GM12878 (cell line): ENCODE results near the gene GNAQ. TPM values are rescaled to one million over a fixed set of nuclear protein-coding genes. Genes with fewer than 3 reads are reported as not detected.

Source experiments
- ATAC-seq: fragments of 200-7000 bp; cut with Tn5 transposase; 3 replicates; pipeline ENCODE4 v1.9.1; 2020; ENCODE audit warnings: mild to moderate bottlenecking, moderate library complexity
- BruUV-seq: library from RNA; stranded (reverse); fragments of 400-500 nt; replicated peaks from 2 replicates; lab custom pipeline; 2021; lab: Mats Ljungman, UMichigan
- CTCF ChIA-PET: fragments of 300-600 bp; sonication (Branson Sonifier 250); formaldehyde crosslinking; extraction: SDS; loops from one replicate; lab custom pipeline; 2021; ENCODE audit warnings: inconsistent platforms; lab: Yijun Ruan, JAX
- POLR2A ChIA-PET: fragments of 350-600 bp; formaldehyde crosslinking; extraction: SDS; loops from one replicate; lab custom pipeline; 2021; ENCODE audit warnings: inconsistent platforms; lab: Charles Lee
- RAD21 ChIA-PET: fragments of 300-600 bp; sonication (Branson Sonifier 250); formaldehyde crosslinking; loops from one replicate; lab custom pipeline; 2023; ENCODE audit warnings: antibody characterized with exemption; ENCODE audit not compliant: unreplicated experiment; lab: Charles Lee
- SMC1A ChIA-PET: fragments of 300-600 bp; sonication (Branson Sonifier 250); formaldehyde crosslinking; loops from one replicate; lab custom pipeline; 2023; ENCODE audit not compliant: unreplicated experiment, uncharacterized antibody; lab: Charles Lee
- DNase-seq: peaks from one replicate; pipeline ENCODE4 v3.0.0-alpha.2; 2011; ENCODE audit warnings: low read depth, low spot score
- FAIRE-seq: peaks from 3 replicates; lab custom pipeline; 2011; peaks lifted over from hg19 to GRCh38; lab: Jason Lieb, UNC
- H2AFZ ChIP-seq: 2 replicates; pipeline ENCODE4 v1.6.0; 2011; ENCODE audit warnings: low read depth, low read length, control low read depth; ENCODE audit not compliant: control insufficient read depth
- H3K27ac ChIP-seq: 2 replicates; pipeline ENCODE4 v1.5.1; 2011; ENCODE audit warnings: control low read depth; ENCODE audit not compliant: control insufficient read depth, insufficient read depth
- H3K27me3 ChIP-seq, 2 experiments: replicated peaks in 1 of 2; 2 replicates each; pipeline versions ENCODE4 v1.6.0 to v1.6.1; 2011; ENCODE audit warnings: low read length in 1 of 2; ENCODE audit not compliant: control insufficient read depth in 2 of 2, insufficient read depth in 2 of 2
- H3K36me3 ChIP-seq, 2 experiments: 2 replicates each; pipeline ENCODE4 v1.5.1; 2011; ENCODE audit warnings: low read length in 1 of 2; ENCODE audit not compliant: control insufficient read depth in 2 of 2, insufficient read depth in 2 of 2
- H3K4me1 ChIP-seq: 2 replicates; pipeline ENCODE4 v1.6.1; 2011; ENCODE audit warnings: mild to moderate bottlenecking, low read length, moderate library complexity, mixed read lengths; ENCODE audit not compliant: control insufficient read depth, insufficient read depth
- H3K4me2 ChIP-seq: 2 replicates; pipeline ENCODE4 v1.6.0; 2011; ENCODE audit warnings: control low read depth; ENCODE audit not compliant: control insufficient read depth, insufficient read depth
- H3K4me3 ChIP-seq: fragments of 200-600 bp; sonication (generic); 2 replicates; pipeline ENCODE4 v1.5.1; 2016
- H3K79me2 ChIP-seq: 2 replicates; pipeline ENCODE4 v1.6.0; 2011; ENCODE audit warnings: low read length; ENCODE audit not compliant: control insufficient read depth, insufficient read depth
- H3K9ac ChIP-seq: 2 replicates; pipeline ENCODE4 v1.8.0; 2011; ENCODE audit warnings: low read length, control low read depth, mixed read lengths; ENCODE audit not compliant: control insufficient read depth, insufficient read depth
- H3K9me3 ChIP-seq: replicated peaks from 3 replicates; pipeline ENCODE4 v1.5.1; 2011; ENCODE audit warnings: mild to moderate bottlenecking, low read length; ENCODE audit not compliant: control insufficient read depth, insufficient read depth
- H4K20me1 ChIP-seq: 2 replicates; pipeline ENCODE4 v1.6.0; 2011; ENCODE audit not compliant: control insufficient read depth, insufficient read depth
- ASH2L ChIP-seq: fragments of 300-600, 200-600 bp; sonication (generic); IDR thresholded peaks from 2 replicates; pipeline ENCODE4 v1.6.1; 2017; ENCODE audit warnings: low read depth, mild to moderate bottlenecking, borderline replicate concordance
- BRCA1 ChIP-seq: IDR thresholded peaks from 2 replicates; pipeline ENCODE4 v1.6.1; 2011; ENCODE audit warnings: low read depth, low read length, improper control_type of control experiment
- HCFC1 ChIP-seq: fragments of 150-350 bp; IDR thresholded peaks from 2 replicates; pipeline ENCODE4 v1.6.1; 2014; ENCODE audit warnings: low read length
- LARP7 ChIP-seq: fragments of 450-650 bp; IDR thresholded peaks from 2 replicates; pipeline ENCODE4 v1.6.1; 2017; ENCODE audit warnings: mild to moderate bottlenecking
- MYB ChIP-seq: fragments of 150-350 bp; IDR thresholded peaks from 2 replicates; pipeline ENCODE4 v1.6.1; 2014; ENCODE audit warnings: mild to moderate bottlenecking, low read depth, low read length, borderline replicate concordance
- RAD51 ChIP-seq: fragments of 450-650 bp; IDR thresholded peaks from 2 replicates; pipeline ENCODE4 v1.6.1; 2016; ENCODE audit warnings: moderate library complexity, mild to moderate bottlenecking, inconsistent platforms
- RELA ChIP-seq: fragments of 450-650 bp; IDR thresholded peaks from 2 replicates; pipeline ENCODE4 v1.8.0; 2014; ENCODE audit warnings: borderline replicate concordance; ENCODE audit not compliant: partially characterized antibody
- SRF ChIP-seq, 2 experiments: IDR thresholded peaks; 2 replicates each; pipeline ENCODE4 v1.6.1; 2011; ENCODE audit warnings: low read depth in 2 of 2, low read length in 2 of 2, mild to moderate bottlenecking in 1 of 2, moderate library complexity in 1 of 2
- ZNF207 ChIP-seq: fragments of 450-650 bp; IDR thresholded peaks from 2 replicates; pipeline ENCODE4 v1.6.1; 2014; ENCODE audit warnings: antibody characterized with exemption, mild to moderate bottlenecking, borderline replicate concordance
- WGBS: methylation state at CpG from one replicate; pipeline ENCODE4 v1.1.6; 2016; ENCODE audit warnings: low lambda C conversion rate; ENCODE audit not compliant: insufficient replicate concordance, insufficient coverage; ENCODE audit errors: missing lambda C conversion rate; 5-methylcytosine and 5-hydroxymethylcytosine counted together
- in situ Hi-C: fragments of 300-500 bp; cut with MboI; formaldehyde crosslinking; loops from 9 replicates; pipeline ENCODE4 v1.14.3; 2018; ENCODE audit warnings: mixed read lengths
- intact Hi-C: fragments of 100-400 bp; cut with micrococcal nuclease; formaldehyde crosslinking; loops from one replicate; pipeline ENCODE4 v1.14.2; 2022; ENCODE audit not compliant: unreplicated experiment
- polyA plus RNA-seq, 11 experiments: library from polyadenylated mRNA; depleted of rRNA in 4 of 11; unstranded in 6 of 11; stranded (reverse) in 5 of 11; fragments of >200 nt; fragmentation: Nextera tagmentation in 4 of 11; fragmentation: Illumina TruSeq in 1 of 11; extraction: Ambion mirVana in 4 of 11; extraction: Trizol in 1 of 11; gene quantifications; 1 replicate in 1 of 11; 2 replicates in 10 of 11; pipeline versions ENCODE4 v1.2.1 to v1.2.3, GENCODE V29; 2011 to 2016; ENCODE audit warnings: inconsistent platforms in 2 of 11, missing spikeins in 2 of 11, low read depth in 1 of 11
- total RNA-seq, 4 experiments: library from RNA; depleted of rRNA in 3 of 4; stranded (reverse); fragments of >200 nt in 3 of 4; fragmentation: Illumina TruSeq in 1 of 4; extraction: Trizol in 1 of 4; gene quantifications; 2 replicates each; pipeline versions ENCODE4 v1.2.1 to v1.2.3, GENCODE V29; 2013 to 2021
- TF ChIP-seq, protein P1 (sequence below): IDR thresholded peaks from 2 replicates; pipeline ENCODE4 v1.6.1; 2011; ENCODE audit warnings: borderline replicate concordance, low read depth, mild to moderate bottlenecking, moderate library complexity, low read length; ENCODE audit not compliant: insufficient read depth, poor library complexity, severe bottlenecking
- TF ChIP-seq, protein P2 (sequence below): fragments of 450-650 bp; formaldehyde crosslinking; IDR thresholded peaks from 2 replicates; pipeline ENCODE4 v1.4.0; 2020; ENCODE audit warnings: mild to moderate bottlenecking, moderate library complexity

GNAQ gene
- total and polyA plus RNA-seq, 10 of the 15 experiments (the other 5 are each of a cell fraction or from before 2014, with no cell fraction given): 0.15 to 47.2 (median 0.49) TPM

DNA sequence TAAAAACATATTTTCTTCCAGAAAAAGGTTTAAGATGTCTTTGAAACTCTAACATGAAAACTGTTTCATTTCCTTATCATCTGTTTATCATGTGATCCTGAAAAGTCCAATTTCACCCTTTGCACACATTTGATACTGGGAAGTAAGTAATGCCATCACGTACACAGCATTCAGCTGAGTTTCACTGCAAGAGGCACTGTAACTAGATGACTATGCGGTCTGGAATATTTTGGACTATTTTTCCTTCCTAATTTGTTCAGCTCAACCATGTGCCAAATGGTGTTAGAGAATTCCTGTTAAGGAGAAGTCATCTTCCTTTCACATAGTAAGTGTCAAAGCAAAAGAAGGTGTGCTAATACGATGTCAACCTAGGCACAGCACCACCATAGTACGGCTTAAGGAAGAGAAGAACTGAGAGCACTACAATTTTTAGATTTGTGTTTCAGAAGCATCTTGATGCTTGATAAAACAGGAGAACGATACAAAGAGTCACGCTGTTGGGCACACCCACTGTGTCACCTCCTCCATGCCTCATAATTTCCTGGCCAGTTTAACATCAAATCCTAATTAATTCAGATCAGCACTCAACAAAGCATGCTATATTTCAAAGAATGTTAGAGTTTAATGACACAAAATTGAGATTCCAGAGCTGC is 77.5 kb downstream of the GNAQ start:
- Histone ChIP-seq H3K4me2 (no peak overlapping the region), H3K79me2 (no peaks in the 10 kb centered on the region)

DNA sequence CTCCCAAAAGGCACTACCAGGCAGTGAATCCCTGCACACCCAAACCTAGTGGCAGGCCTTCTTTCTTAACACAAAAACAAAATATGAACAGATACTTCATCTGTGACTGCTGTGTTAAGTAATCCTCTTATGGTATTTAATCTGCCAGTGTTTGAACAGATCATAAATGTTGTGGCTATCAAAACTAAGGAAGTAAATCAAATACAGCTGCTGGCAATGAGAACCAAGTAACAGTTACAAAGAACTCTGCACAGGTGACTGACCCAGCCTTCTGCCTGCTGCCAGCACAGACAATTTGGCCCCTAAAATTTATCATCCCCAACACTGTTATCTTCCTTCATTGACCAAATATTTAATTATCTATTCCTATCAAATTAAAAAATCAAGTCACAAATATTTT is 78.0 kb downstream of the GNAQ start:
- DNase-seq (no peak), ATAC-seq (0 out of 3 replicates have a peak, but pooled peaks have one; percentile 12), FAIRE-seq (no peak)
- Histone ChIP-seq H3K27me3 (no peaks in the 10 kb centered on the region), H4K20me1 (no peaks in the 10 kb centered on the region), H3K4me3 (no peak overlapping the region), H3K4me1 (no peaks in the 10 kb centered on the region), H3K9ac (no peak overlapping the region), H3K27ac (no peak overlapping the region), H2AFZ (no peak overlapping the region), H3K9me3 (no peaks in the 10 kb centered on the region), H3K4me2 (no peak overlapping the region), H3K36me3 (no peaks in the 10 kb centered on the region), H3K79me2 (no peaks in the 10 kb centered on the region)
- SMC1A ChIA-PET: interaction anchor here (0.6 to 2.5 kb wide), 4 partner anchors 10 to 42 kb away, joined by 3 to 7 read pairs (median 4); no protein-coding TSS in a partner anchor
- RAD21 ChIA-PET: interaction anchor here (1.5 kb wide), 2 partner anchors 46 to 69 kb away, joined by 3 read pairs; no protein-coding TSS in a partner anchor
- POLR2A ChIA-PET: no interaction called here
- in situ Hi-C loops (no loop called here), intact Hi-C loops (no loop called here)
- BruUV-seq: no TSS peak
- CTCF ChIA-PET: no interaction called here
- TF ChIP-seq, protein P1, sequence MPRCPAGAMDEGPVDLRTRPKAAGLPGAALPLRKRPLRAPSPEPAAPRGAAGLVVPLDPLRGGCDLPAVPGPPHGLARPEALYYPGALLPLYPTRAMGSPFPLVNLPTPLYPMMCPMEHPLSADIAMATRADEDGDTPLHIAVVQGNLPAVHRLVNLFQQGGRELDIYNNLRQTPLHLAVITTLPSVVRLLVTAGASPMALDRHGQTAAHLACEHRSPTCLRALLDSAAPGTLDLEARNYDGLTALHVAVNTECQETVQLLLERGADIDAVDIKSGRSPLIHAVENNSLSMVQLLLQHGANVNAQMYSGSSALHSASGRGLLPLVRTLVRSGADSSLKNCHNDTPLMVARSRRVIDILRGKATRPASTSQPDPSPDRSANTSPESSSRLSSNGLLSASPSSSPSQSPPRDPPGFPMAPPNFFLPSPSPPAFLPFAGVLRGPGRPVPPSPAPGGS: no peak
- TF ChIP-seq MYB: no peak
- TF ChIP-seq HCFC1: no peak
- no peak for TF ChIP-seq SRF (IDR thresholded peaks at IDR 0.05; ENCODE audit: low read depth in 2 of 2, low read length in 2 of 2)
- no peak for TF ChIP-seq BRCA1
- TF ChIP-seq, protein P2, sequence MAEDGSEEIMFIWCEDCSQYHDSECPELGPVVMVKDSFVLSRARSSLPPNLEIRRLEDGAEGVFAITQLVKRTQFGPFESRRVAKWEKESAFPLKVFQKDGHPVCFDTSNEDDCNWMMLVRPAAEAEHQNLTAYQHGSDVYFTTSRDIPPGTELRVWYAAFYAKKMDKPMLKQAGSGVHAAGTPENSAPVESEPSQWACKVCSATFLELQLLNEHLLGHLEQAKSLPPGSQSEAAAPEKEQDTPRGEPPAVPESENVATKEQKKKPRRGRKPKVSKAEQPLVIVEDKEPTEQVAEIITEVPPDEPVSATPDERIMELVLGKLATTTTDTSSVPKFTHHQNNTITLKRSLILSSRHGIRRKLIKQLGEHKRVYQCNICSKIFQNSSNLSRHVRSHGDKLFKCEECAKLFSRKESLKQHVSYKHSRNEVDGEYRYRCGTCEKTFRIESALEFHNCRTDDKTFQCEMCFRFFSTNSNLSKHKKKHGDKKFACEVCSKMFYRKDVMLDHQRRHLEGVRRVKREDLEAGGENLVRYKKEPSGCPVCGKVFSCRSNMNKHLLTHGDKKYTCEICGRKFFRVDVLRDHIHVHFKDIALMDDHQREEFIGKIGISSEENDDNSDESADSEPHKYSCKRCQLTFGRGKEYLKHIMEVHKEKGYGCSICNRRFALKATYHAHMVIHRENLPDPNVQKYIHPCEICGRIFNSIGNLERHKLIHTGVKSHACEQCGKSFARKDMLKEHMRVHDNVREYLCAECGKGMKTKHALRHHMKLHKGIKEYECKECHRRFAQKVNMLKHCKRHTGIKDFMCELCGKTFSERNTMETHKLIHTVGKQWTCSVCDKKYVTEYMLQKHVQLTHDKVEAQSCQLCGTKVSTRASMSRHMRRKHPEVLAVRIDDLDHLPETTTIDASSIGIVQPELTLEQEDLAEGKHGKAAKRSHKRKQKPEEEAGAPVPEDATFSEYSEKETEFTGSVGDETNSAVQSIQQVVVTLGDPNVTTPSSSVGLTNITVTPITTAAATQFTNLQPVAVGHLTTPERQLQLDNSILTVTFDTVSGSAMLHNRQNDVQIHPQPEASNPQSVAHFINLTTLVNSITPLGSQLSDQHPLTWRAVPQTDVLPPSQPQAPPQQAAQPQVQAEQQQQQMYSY (CRISPR knock-in tag): no peak

More for the DNA sequence above, 77.5 kb downstream of the GNAQ start:
- intact Hi-C loops: no loop called here
- FAIRE-seq (no peak), ATAC-seq (peak; percentile 19), DNase-seq (no peak)
- CTCF ChIA-PET: interaction anchor here (1.3 to 1.9 kb wide), 2 partner anchors 23 to 61 kb away, joined by 3 to 6 read pairs; no protein-coding TSS in a partner anchor
- Histone ChIP-seq H3K4me3 (no peak overlapping the region), H3K4me1 (no peaks in the 10 kb centered on the region), H3K36me3 (no peaks in the 10 kb centered on the region), H4K20me1 (no peaks in the 10 kb centered on the region), H3K27me3 (no peaks in the 10 kb centered on the region), H3K27ac (no peak overlapping the region), H3K9me3 (no peaks in the 10 kb centered on the region), H2AFZ (no peak overlapping the region), H3K9ac (no peak overlapping the region)
- POLR2A ChIA-PET: no interaction called here
- SMC1A ChIA-PET: interaction anchor here (0.6 to 2.5 kb wide), 8 partner anchors 9 to 89 kb away, joined by 3 to 7 read pairs (median 4); no protein-coding TSS in a partner anchor
- RAD21 ChIA-PET: interaction anchor here (1.0 to 1.7 kb wide), 4 partner anchors 10 to 112 kb away, joined by 3 to 4 read pairs (median 3); no protein-coding TSS in a partner anchor
- 31% methylated on average over 6 of the region's 6 CpGs for WGBS
- in situ Hi-C loops: no loop called here
- TF ChIP-seq LARP7 (no peak), RELA (no peak), RAD51 (no peak), ASH2L (no peak), ZNF207 (no peak)
- no TSS peak for BruUV-seq
